Kidney epithelial cell (primary cell): ENCODE measurements around the gene TTLL11. TPM values are rescaled to one million over a fixed set of nuclear protein-coding genes. Genes with fewer than 3 reads are reported as not detected.

Experiments
- DNase-seq: peaks from one replicate; pipeline ENCODE4 v3.0.0-alpha.2; 2010; ENCODE audit warnings: low read depth
- H3K27me3 ChIP-seq: 2 replicates; pipeline ENCODE4 v1.6.0; 2011; ENCODE audit warnings: low read length; ENCODE audit not compliant: control insufficient read depth, insufficient read depth
- H3K36me3 ChIP-seq: 2 replicates; pipeline ENCODE4 v1.5.1; 2011; ENCODE audit warnings: low read length; ENCODE audit not compliant: control insufficient read depth, insufficient read depth
- H3K4me3 ChIP-seq: 2 replicates; pipeline ENCODE4 v1.5.1; 2011; ENCODE audit warnings: low read depth, mild to moderate bottlenecking, control low read depth, low read length
- CTCF ChIP-seq: IDR thresholded peaks from 2 replicates; pipeline ENCODE4 v1.5.1; 2011; ENCODE audit warnings: mild to moderate bottlenecking, moderate library complexity, low read length, control low read depth, inconsistent platforms; ENCODE audit not compliant: insufficient read depth, poor library complexity, severe bottlenecking
- total RNA-seq: library from RNA; depleted of rRNA; stranded (reverse); fragments of >200 nt; gene quantifications from 2 replicates; pipeline ENCODE4 v1.2.3, GENCODE V29; 2015

TTLL11 gene
- total RNA-seq, 1 donor from 2014 or later: 4.2 TPM

DNA sequence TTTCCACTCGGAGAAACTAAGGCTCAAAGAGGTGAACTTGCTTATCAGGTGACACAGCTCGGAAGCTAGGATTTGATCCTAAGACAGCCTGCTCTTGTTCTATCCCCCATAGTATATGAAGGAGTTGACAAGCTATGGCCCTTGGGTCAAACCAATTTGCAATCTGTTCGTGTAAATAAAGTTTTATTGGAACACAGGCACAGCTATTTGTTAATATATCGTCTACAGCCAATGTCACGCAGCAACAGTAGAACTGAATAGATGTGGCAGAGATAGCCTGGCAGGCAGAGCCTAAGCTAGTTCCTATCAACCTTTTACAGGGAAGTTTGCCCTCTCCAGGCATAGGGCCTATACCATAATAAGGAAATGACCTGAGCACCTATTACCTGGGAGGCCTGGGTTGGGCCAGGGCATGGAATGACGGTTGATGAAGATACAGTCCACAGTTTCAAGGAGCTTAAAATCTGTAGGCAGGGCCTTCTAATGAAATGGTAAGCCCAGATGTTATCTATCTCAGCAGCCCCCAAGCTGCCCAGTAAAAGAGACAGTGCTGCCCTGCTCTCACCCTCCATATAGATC, 179.0 kb downstream of the TTLL11 start:
- H3K4me3 ChIP-seq: no peak overlapping the region
- TF ChIP-seq CTCF: no peak
- no peaks in the 10 kb centered on the region for H3K36me3 ChIP-seq
- DNase-seq: no peak
- no peaks in the 10 kb centered on the region for H3K27me3 ChIP-seq

DNA sequence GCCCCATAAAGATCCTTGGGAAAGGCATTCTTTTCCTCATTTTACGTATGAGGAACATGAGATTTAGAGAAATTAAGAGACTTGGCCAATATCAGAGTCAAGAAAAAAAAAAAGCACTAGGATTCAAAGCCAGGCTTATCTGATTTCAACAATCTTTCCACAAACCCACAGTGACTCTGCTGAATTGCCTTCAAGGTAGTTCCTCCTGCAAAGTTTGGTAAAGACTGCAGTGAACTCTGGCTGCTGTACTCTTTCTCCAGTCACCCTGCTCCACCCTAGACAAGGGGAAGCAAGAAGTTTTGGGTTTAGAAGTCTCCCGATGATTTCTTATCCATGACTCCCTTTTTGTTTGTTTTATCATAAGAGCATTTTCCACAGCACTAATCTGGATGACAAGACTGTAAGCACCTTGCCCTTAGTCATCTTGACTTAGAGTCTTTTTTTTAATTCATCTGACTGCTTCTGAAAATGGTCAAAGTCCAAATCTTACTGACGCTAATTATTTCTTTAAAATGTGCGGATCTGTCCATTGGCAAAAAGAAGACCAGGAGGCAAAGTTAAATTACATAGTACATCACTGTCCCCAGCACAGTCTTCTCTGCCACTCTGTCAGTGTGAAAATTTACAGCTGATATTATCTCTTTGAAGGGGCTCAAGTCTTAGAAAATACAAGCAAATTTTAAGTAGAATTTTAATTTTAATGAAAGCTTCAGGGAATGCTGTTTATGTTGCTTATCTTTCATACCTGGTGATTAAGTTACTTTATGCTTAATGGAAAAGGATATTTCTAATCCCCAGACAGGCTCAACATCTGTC, 180.1 kb downstream of the TTLL11 start:
- DNase-seq: no peak
- no peak for TF ChIP-seq CTCF
- no peaks in the 10 kb centered on the region for H3K27me3 ChIP-seq
- H3K36me3 ChIP-seq: no peaks in the 10 kb centered on the region
- no peak overlapping the region for H3K4me3 ChIP-seq

- Histone ChIP-seq H3K4me3 (no peak overlapping the region), H3K27me3 (no peaks in the 10 kb centered on the region)
- DNase-seq: no peak
These were observed 182.5 kb downstream of the TTLL11 start for GRCh38 chr9:121910491-121911040.

GRCh38 chr9:121909111-121909510, 184.0 kb downstream of the TTLL11 start:
- no peaks in the 10 kb centered on the region for H3K27me3 ChIP-seq
- TF ChIP-seq CTCF: no peak
- H3K36me3 ChIP-seq: no peaks in the 10 kb centered on the region
- no peak for DNase-seq
- no peak overlapping the region for H3K4me3 ChIP-seq

More at GRCh38 chr9:121910491-121911040, 182.5 kb downstream of the TTLL11 start:
- TF ChIP-seq CTCF: no peak
- H3K36me3 ChIP-seq: no peaks in the 10 kb centered on the region

DNA sequence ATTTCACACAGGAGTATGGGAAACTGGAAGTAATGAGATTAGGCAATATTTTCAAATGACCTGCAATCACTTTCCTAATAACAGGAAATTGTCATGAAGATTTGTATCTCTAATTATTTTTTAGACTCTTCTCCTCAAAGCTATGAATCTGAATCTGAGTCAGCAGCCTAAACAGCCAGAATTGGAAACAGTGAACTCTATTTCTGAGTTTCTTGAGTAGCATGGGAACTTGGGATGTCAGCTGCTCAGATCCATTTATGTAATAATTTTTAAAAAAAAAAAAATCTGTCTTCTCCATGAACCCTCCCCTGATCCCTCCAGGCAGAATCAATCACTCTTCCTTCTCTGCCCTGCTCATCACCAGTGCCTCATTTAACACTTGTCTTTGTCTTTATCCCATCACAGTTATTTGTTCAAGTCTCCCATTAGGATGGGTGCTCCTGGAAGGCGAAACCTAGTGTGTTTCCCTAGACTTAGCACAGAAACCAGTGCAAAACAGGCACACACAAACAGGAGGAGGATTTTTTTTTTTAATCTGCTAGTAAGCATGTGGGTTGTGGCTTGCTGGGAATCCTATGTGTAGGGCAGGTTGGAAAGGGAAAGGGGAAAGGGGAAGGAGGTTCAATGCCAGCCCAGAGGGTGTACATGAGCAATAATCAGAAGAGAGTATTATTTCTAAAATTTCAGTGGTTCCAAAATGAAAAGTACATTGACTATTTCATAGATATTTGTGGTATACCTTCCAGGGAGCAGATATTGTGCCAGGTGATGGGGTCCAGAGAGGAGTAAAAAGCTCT, 186.8 kb downstream of the TTLL11 start:
- TF ChIP-seq CTCF: no peak
- Histone ChIP-seq H3K27me3 (no peaks in the 10 kb centered on the region), H3K4me3 (no peak overlapping the region), H3K36me3 (no peaks in the 10 kb centered on the region)
- no peak for DNase-seq
